Stimulated activated CD4-positive, alpha-beta T cell treated with anti-CD3 and anti-CD28 coated beads, Interleukin-2, amount 100 ng/mL, for 4 hours (primary cell): ENCODE data around the gene SLAIN2.

Experiments
- DNase-seq: peaks from one replicate; pipeline ENCODE4 v3.0.0-alpha.2; 2020; ENCODE audit warnings: low read depth

The SLAIN2 gene

GRCh38 chr4:48334900-48335384 lies 6.4 kb upstream of the SLAIN2 start:
- no peak for DNase-seq

GRCh38 chr4:48336146-48336870 lies 5.0 kb upstream of the SLAIN2 start:
- no peak for DNase-seq

- no peak for DNase-seq
Measured at GRCh38 chr4:48337731-48338130, 3.6 kb upstream of the SLAIN2 start.

- DNase-seq: no peak
Measured at GRCh38 chr4:48339642-48340041, 1.7 kb upstream of the SLAIN2 start.

GRCh38 chr4:48340276-48340964 lies 909 bp upstream of the SLAIN2 start:
- peak; percentile 10 for DNase-seq

GRCh38 chr4:48341776-48342605 lies 662 bp downstream of the SLAIN2 start:
- peak; percentile 22 for DNase-seq

- no peak for DNase-seq
Measured at GRCh38 chr4:48342606-48342880, 1.2 kb downstream of the SLAIN2 start.

- DNase-seq: no peak
Measured at GRCh38 chr4:48343035-48343434, 1.7 kb downstream of the SLAIN2 start.

GRCh38 chr4:48343551-48343950 lies 2.2 kb downstream of the SLAIN2 start:
- DNase-seq: no peak

- DNase-seq: no peak
Measured at GRCh38 chr4:48345542-48345941, 4.2 kb downstream of the SLAIN2 start.

- no peak for DNase-seq
Measured at GRCh38 chr4:48346594-48346993, 5.3 kb downstream of the SLAIN2 start.

GRCh38 chr4:48347282-48347921 lies 6.1 kb downstream of the SLAIN2 start:
- no peak for DNase-seq

GRCh38 chr4:48350871-48351270 lies 9.5 kb downstream of the SLAIN2 start:
- DNase-seq: no peak

GRCh38 chr4:48352793-48353192 lies 11.5 kb downstream of the SLAIN2 start:
- DNase-seq: no peak

- no peak for DNase-seq
Measured at GRCh38 chr4:48356355-48356754, 15.0 kb downstream of the SLAIN2 start.

GRCh38 chr4:48360285-48361011 lies 19.1 kb downstream of the SLAIN2 start:
- no peak for DNase-seq

GRCh38 chr4:48361012-48361400 lies 19.7 kb downstream of the SLAIN2 start:
- DNase-seq: no peak

GRCh38 chr4:48366611-48367010 lies 25.3 kb downstream of the SLAIN2 start:
- DNase-seq: no peak

GRCh38 chr4:48367016-48367415 lies 25.7 kb downstream of the SLAIN2 start:
- no peak for DNase-seq

- DNase-seq: no peak
Measured at GRCh38 chr4:48368389-48368788, 27.1 kb downstream of the SLAIN2 start.

- DNase-seq: no peak
Measured at GRCh38 chr4:48369248-48369647, 27.9 kb downstream of the SLAIN2 start.

GRCh38 chr4:48369771-48370170 lies 28.4 kb downstream of the SLAIN2 start:
- DNase-seq: no peak
